Sigmoid colon (tissue), 4 donors: ENCODE data around the gene AKAP9.

Experiments used
- CTCF ChIP-seq, 4 experiments: fragments of 450-650 bp in 3 of 4; fragments of 200-600 bp in 1 of 4; IDR thresholded peaks; one replicate each; pipeline ENCODE4 v1.5.1; 2016 to 2019; ENCODE audit warnings: antibody characterized with exemption in 4 of 4, mild to moderate bottlenecking in 3 of 4, moderate library complexity in 2 of 4
- EP300 ChIP-seq, 4 donors: sonication (generic); formaldehyde crosslinking; IDR thresholded peaks; one replicate each; pipeline ENCODE4 v1.6.1; 2017; ENCODE audit warnings: antibody characterized with exemption in 4 of 4

GRCh38 chr7:92137557-92137956 lies 196.9 kb downstream of the AKAP9 start:
- TF ChIP-seq CTCF (IDR thresholded peaks at IDR 0.05): no peak
- TF ChIP-seq EP300 (IDR thresholded peaks at IDR 0.05): no peak
